Pons (tissue), 1 donor: ENCODE data around the gene KIN.
"Not testable (repeated sequence)": the region's sequence is repeated elsewhere in the genome, so short reads cannot be mapped to it uniquely, and the experiment has no call there.

Source experiments
- DNase-seq: peaks from one replicate; pipeline ENCODE4 v3.0.0-alpha.2; 2016; ENCODE audit warnings: low spot score

Gene KIN

GRCh38 chr10:7787857-7788638 is at the start of gene KIN, which contains the start of gene ATP5F1C:
Gene KIN (minus strand): TSS chr10:7787993. CDS start chr10:7787933, 60 bp downstream.
Gene ATP5F1C (plus strand): TSS chr10:7788177. CDS start chr10:7788208, 31 bp downstream.
- DNase-seq, result peak; percentile 98

- no peak for DNase-seq
Observed at GRCh38 chr10:7836571-7836970, 48.8 kb upstream of the KIN start.

- no peak for DNase-seq
Observed at GRCh38 chr10:7834262-7834661, 46.5 kb upstream of the KIN start.

GRCh38 chr10:7833210-7833609 is 45.4 kb upstream of the KIN start:
- no peak for DNase-seq

GRCh38 chr10:7832060-7832459 is 44.3 kb upstream of the KIN start:
- DNase-seq, result no peak

- no peak for DNase-seq
Observed at GRCh38 chr10:7829289-7829834, 41.6 kb upstream of the KIN start.

GRCh38 chr10:7826971-7827370 is 39.2 kb upstream of the KIN start:
- DNase-seq, result no peak

- no peak for DNase-seq
Observed at GRCh38 chr10:7824251-7824650, 36.5 kb upstream of the KIN start.

- peak; percentile 68 for DNase-seq
Observed at GRCh38 chr10:7819121-7819460, 31.3 kb upstream of the KIN start.

GRCh38 chr10:7818295-7819120 is 30.7 kb upstream of the KIN start, which contains the start of gene TAF3:
Gene TAF3 (plus strand): TSS chr10:7818505. CDS start chr10:7818710, 205 bp downstream.
- DNase-seq, result peak; percentile 80

- no peak for DNase-seq
Observed at GRCh38 chr10:7817984-7818294, 30.1 kb upstream of the KIN start.

GRCh38 chr10:7817576-7817975 is 29.8 kb upstream of the KIN start:
- no peak for DNase-seq

- no peak for DNase-seq
Observed at GRCh38 chr10:7813481-7813880, 25.7 kb upstream of the KIN start.

GRCh38 chr10:7811743-7812142 is 23.9 kb upstream of the KIN start:
- DNase-seq, result not testable (repeated sequence)

- DNase-seq, result no peak
Observed at GRCh38 chr10:7811000-7811399, 23.2 kb upstream of the KIN start.

GRCh38 chr10:7810443-7810842 is 22.6 kb upstream of the KIN start:
- no peak for DNase-seq

GRCh38 chr10:7808686-7809267 is 21.0 kb upstream of the KIN start:
- no peak for DNase-seq

GRCh38 chr10:7804741-7805140 is 16.9 kb upstream of the KIN start:
- peak; percentile 14 for DNase-seq

- DNase-seq, result no peak
Observed at GRCh38 chr10:7804216-7804615, 16.4 kb upstream of the KIN start.

GRCh38 chr10:7802606-7803005 is 14.8 kb upstream of the KIN start:
- no peak for DNase-seq

- DNase-seq, result no peak
Observed at GRCh38 chr10:7797582-7797981, 9.8 kb upstream of the KIN start.

GRCh38 chr10:7795605-7796004 is 7.8 kb upstream of the KIN start:
- DNase-seq, result no peak
